OCI-LY7 (cell line): ENCODE measurements around the gene PGPEP1.

ENCODE experiments used
- EZH2phosphoT487 ChIP-seq: fragments of 200-600 bp; sonication (generic); IDR thresholded peaks from 2 replicates; pipeline ENCODE4 v1.6.1; 2018; ENCODE audit warnings: low read depth, borderline replicate concordance, mild to moderate bottlenecking, mixed run types, antibody characterized with exemption, low read length, moderate library complexity, mixed read lengths
- TF ChIP-seq, protein P1 (sequence below): fragments of 200-600 bp; sonication (generic); conservative IDR thresholded peaks from 2 replicates; pipeline ENCODE4 v1.5.1; 2014; ENCODE audit warnings: mild to moderate bottlenecking, antibody characterized with exemption, low read length, moderate library complexity, mixed read lengths

DNA sequence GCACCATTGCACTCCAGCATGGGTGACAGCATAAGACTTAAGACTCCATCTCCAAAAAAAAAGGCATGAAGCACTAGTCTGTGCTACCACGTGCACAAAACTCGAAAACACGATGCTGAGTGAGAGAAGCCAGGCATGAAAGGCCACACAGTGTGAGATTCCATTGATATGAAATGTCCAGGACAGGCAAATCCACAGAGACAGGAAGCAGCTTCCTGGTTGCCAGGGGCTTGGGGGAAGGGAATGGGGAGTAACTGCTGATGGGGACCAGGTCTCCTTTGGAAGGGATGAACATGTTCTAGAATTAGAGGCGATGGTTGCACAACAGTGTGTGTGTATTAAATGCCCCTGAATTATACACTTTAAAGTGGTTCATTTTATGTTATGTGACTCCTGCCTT lies 43.1 kb upstream of the PGPEP1 start:
- TF ChIP-seq, protein P1, sequence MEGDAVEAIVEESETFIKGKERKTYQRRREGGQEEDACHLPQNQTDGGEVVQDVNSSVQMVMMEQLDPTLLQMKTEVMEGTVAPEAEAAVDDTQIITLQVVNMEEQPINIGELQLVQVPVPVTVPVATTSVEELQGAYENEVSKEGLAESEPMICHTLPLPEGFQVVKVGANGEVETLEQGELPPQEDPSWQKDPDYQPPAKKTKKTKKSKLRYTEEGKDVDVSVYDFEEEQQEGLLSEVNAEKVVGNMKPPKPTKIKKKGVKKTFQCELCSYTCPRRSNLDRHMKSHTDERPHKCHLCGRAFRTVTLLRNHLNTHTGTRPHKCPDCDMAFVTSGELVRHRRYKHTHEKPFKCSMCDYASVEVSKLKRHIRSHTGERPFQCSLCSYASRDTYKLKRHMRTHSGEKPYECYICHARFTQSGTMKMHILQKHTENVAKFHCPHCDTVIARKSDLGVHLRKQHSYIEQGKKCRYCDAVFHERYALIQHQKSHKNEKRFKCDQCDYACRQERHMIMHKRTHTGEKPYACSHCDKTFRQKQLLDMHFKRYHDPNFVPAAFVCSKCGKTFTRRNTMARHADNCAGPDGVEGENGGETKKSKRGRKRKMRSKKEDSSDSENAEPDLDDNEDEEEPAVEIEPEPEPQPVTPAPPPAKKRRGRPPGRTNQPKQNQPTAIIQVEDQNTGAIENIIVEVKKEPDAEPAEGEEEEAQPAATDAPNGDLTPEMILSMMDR, result no peak
- TF ChIP-seq EZH2phosphoT487, result no peak
